Measurements from ENCODE around the gene SOCS2. TPM values are rescaled to one million over a fixed set of nuclear protein-coding genes. Genes with fewer than 3 reads are reported as not detected.

Gene SOCS2
- 28.2 and 28.8 TPM in 2 replicates for total RNA-seq

- H3K36me3 Mint-ChIP-seq (ENCODE audit: low read depth): peaks cover 37% of the 10 kb centered on the region
Observed at GRCh38 chr12:93571925-93572711, at the start of gene SOCS2. Gene SOCS2, plus strand, starts transcription at chr12:93572675. Its CDS starts 223 bp downstream, at chr12:93572898.

DNA sequence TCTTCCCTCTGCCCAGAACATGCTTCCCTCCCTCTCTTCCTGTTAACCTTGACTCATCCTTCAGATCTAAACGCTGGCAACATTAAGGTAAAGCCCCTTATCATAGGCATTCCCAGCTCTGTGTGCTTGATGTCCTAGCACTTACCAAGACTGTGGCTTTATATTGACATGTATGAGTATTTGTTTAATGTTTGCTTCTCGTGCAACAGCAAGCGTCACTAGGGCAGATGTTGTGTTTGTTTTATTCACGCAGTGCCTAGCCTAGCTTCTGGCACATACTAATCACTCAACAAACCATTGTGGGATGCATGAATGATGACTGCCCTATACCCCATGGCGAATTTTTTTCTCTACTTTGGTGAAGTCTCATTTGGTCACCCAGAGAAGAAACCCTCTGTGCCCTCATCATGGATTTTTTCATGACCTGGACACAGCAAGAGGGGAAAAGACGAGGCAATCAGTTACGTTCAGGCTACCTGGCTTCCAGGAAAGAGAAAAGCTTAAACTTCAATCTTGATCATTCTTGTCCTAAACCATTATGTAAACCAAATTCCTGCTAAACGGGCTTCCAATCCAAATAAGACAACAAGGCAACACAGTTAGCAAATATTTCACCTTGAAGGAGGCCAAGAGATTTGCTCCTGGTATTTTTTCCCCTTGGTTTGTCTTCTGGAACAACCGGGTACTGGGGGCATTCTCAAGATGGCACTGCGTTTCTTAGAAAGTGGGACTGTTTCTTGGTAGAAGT, 47.9 kb upstream of the SOCS2 start:
- Mint-ChIP-seq H3K4me1 (ENCODE audit: low read depth) (peaks cover 23% of the 10 kb centered on the region), H3K4me3 (no peak overlapping the region), H3K27me3 (ENCODE audit: insufficient read depth) (peaks cover 4% of the 10 kb centered on the region), H3K27ac (no peak overlapping the region), H3K9me3 (no peaks in the 10 kb centered on the region), H3K36me3 (ENCODE audit: low read depth) (no peaks in the 10 kb centered on the region)
- no peak for DNase-seq (ENCODE audit: low spot score)
- intact Hi-C loops (cut with micrococcal nuclease): no loop called here

More at GRCh38 chr12:93571925-93572711, at the start of gene SOCS2:
- peak; percentile 27 for DNase-seq (ENCODE audit: low spot score)
- Mint-ChIP-seq H3K4me1 (ENCODE audit: low read depth) (peaks cover 60% of the 10 kb centered on the region), H3K27ac (peak within 1 kb of the TSS; percentile 98), H3K4me3 (peak within 1 kb of the TSS; percentile 97), H3K9me3 (no peaks in the 10 kb centered on the region), H3K27me3 (ENCODE audit: insufficient read depth) (peaks cover 16% of the 10 kb centered on the region)
- intact Hi-C loops (cut with micrococcal nuclease): loop anchor here (1.0 to 5.0 kb wide), 6 partner anchors 19 to 1430 kb away; partner anchors contain the start of genes EEA1, NDUFA12 and PLXNC1

DNA sequence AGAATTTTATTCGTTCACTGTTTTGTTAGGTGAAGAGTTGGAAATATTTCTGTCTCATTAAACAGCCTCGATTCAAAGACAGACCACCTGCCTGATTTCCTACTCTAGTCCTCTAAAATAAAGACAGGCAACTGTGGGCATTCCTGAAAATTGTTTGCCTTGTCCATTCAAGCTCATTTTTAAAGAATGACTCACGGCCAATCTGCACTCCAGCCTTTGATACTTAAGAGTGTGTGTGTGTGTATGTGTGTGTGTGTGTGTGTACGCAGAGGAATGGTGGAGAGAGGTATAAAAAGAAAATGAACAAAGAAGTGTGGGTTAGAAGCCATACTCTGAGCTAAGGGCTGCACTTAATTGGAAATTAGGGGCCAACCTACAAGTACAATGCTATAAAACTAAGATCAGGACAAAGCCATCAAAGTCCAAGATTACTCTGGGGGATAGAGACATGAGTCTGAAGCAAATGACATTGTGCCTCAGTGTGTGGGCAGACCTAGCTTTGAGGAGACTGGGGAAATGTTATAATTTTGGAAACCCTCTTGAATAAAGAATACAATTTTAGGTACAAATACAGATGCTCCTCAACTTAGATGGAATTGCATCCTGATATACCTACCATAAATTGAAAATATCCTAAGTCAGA, 45.6 kb upstream of the SOCS2 start:
- no peaks in the 10 kb centered on the region for H3K27me3 Mint-ChIP-seq (ENCODE audit: insufficient read depth)
- intact Hi-C loops (cut with micrococcal nuclease): no loop called here
- no peak overlapping the region for H3K27ac Mint-ChIP-seq
- H3K4me3 Mint-ChIP-seq: no peak overlapping the region
- H3K4me1 Mint-ChIP-seq (ENCODE audit: low read depth): peaks cover 36% of the 10 kb centered on the region
- no peak for DNase-seq (ENCODE audit: low spot score)
- H3K9me3 Mint-ChIP-seq: no peaks in the 10 kb centered on the region
- H3K36me3 Mint-ChIP-seq (ENCODE audit: low read depth): no peaks in the 10 kb centered on the region

- intact Hi-C loops (cut with micrococcal nuclease): no loop called here
- peak overlapping the region; percentile 8 for H3K4me3 Mint-ChIP-seq
- H3K27me3 Mint-ChIP-seq (ENCODE audit: insufficient read depth): no peaks in the 10 kb centered on the region
- H3K27ac Mint-ChIP-seq: peak overlapping the region; percentile 56
- peaks cover 29% of the 10 kb centered on the region for H3K4me1 Mint-ChIP-seq (ENCODE audit: low read depth)
- H3K9me3 Mint-ChIP-seq: no peaks in the 10 kb centered on the region
- DNase-seq (ENCODE audit: low spot score): no peak
- H3K36me3 Mint-ChIP-seq (ENCODE audit: low read depth): peaks cover 5% of the 10 kb centered on the region
Observed at GRCh38 chr12:93530358-93530757, 42.1 kb upstream of the SOCS2 start.

DNA sequence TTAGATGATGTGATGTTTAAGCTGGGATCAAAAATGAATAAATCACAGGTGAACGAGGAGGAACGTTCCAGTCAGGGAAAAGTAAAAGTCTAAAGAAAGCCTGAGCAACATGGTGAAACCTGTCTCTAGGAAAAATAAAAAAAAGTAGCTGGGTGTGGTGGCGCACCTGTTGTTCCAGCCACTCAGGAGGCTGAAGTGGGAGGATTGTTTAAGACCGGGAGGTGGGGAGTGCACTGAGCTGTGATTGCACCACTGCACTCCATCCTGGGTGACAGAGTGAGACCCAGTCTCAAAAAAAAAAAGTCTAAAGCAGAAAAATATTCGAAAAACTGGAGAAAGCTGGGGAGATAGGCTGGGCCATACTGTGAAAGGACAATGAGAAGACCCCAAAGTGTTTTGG, 39.2 kb upstream of the SOCS2 start:
- Mint-ChIP-seq H3K4me1 (ENCODE audit: low read depth) (peaks cover 33% of the 10 kb centered on the region), H3K36me3 (ENCODE audit: low read depth) (peaks cover 5% of the 10 kb centered on the region), H3K27me3 (ENCODE audit: insufficient read depth) (no peaks in the 10 kb centered on the region), H3K27ac (no peak overlapping the region), H3K9me3 (no peaks in the 10 kb centered on the region), H3K4me3 (no peak overlapping the region)
- no peak for DNase-seq (ENCODE audit: low spot score)
- intact Hi-C loops (cut with micrococcal nuclease): no loop called here

DNA sequence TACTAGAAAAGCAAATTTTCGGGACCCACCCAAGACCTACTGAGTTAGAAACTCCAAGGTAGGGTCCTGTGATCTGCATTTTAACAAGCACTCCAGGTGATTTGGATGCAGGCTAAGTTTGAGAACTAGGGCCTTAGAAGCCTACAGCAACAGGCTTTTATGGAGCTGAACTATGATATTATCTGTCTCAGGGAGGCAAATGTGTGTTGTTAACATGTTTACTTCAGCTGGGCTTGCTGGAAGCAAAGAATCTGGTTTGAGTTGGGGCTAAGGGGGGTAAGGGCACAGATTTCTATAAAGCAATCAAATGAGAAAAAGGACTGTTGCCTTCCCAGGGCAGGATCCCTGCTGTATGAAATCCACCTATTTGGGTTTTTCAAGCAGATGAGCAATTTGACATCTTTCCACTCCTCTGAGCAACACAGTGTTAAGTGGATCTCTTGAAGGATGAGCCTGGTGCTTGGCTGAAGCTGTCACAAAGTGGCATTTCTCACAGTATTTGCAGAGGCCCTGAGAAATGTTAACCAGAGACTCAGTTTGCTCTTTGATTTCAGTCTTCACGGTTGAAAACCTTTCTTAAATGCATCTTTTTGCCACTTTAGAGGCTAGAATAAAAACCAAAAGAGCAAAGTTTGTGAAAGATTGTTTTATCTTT, 36.2 kb upstream of the SOCS2 start:
- no peak for DNase-seq (ENCODE audit: low spot score)
- Mint-ChIP-seq H3K4me3 (no peak overlapping the region), H3K9me3 (peaks cover 4% of the 10 kb centered on the region), H3K36me3 (ENCODE audit: low read depth) (peaks cover 11% of the 10 kb centered on the region), H3K4me1 (ENCODE audit: low read depth) (peaks cover 33% of the 10 kb centered on the region), H3K27ac (no peak overlapping the region), H3K27me3 (ENCODE audit: insufficient read depth) (no peaks in the 10 kb centered on the region)
- intact Hi-C loops (cut with micrococcal nuclease): no loop called here

- H3K27ac Mint-ChIP-seq: no peak overlapping the region
- H3K36me3 Mint-ChIP-seq (ENCODE audit: low read depth): peaks cover 14% of the 10 kb centered on the region
- peaks cover 4% of the 10 kb centered on the region for H3K9me3 Mint-ChIP-seq
- intact Hi-C loops (cut with micrococcal nuclease): no loop called here
- H3K4me3 Mint-ChIP-seq: no peak overlapping the region
- peaks cover 39% of the 10 kb centered on the region for H3K4me1 Mint-ChIP-seq (ENCODE audit: low read depth)
- no peak for DNase-seq (ENCODE audit: low spot score)
- H3K27me3 Mint-ChIP-seq (ENCODE audit: insufficient read depth): no peaks in the 10 kb centered on the region
Observed at GRCh38 chr12:93536766-93537488, 35.5 kb upstream of the SOCS2 start.

GRCh38 chr12:93537769-93538168, 34.7 kb upstream of the SOCS2 start:
- peaks cover 17% of the 10 kb centered on the region for H3K36me3 Mint-ChIP-seq (ENCODE audit: low read depth)
- H3K27ac Mint-ChIP-seq: no peak overlapping the region
- no peak overlapping the region for H3K4me3 Mint-ChIP-seq
- H3K27me3 Mint-ChIP-seq (ENCODE audit: insufficient read depth): no peaks in the 10 kb centered on the region
- DNase-seq (ENCODE audit: low spot score): no peak
- H3K9me3 Mint-ChIP-seq: peaks cover 4% of the 10 kb centered on the region
- intact Hi-C loops (cut with micrococcal nuclease): no loop called here
- peaks cover 47% of the 10 kb centered on the region for H3K4me1 Mint-ChIP-seq (ENCODE audit: low read depth)

DNA sequence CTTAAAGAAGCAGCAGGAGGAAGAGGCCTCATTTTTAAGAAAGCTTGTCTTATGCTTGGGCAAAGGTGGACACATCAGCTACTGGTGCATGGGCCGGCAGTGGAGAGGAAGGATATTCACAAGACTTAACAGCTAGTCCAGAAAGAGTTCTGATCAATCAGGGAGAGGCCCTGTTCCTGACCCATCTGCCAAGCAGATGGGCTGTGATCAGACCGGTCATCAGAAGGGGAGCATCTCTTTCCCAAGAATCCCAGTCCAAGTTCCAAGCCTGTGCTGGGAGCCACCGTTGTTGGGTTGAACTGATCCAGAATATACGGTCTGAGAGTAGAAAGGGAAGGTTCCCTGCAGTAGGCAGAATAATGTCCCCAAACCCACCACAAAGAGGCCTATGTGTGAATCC, 32.7 kb upstream of the SOCS2 start:
- Mint-ChIP-seq H3K4me1 (ENCODE audit: low read depth) (peaks cover 54% of the 10 kb centered on the region), H3K27ac (no peak overlapping the region), H3K36me3 (ENCODE audit: low read depth) (peaks cover 21% of the 10 kb centered on the region), H3K4me3 (peak overlapping the region; percentile 17), H3K27me3 (ENCODE audit: insufficient read depth) (no peaks in the 10 kb centered on the region), H3K9me3 (peaks cover 4% of the 10 kb centered on the region)
- intact Hi-C loops (cut with micrococcal nuclease): no loop called here
- DNase-seq (ENCODE audit: low spot score): no peak

DNA sequence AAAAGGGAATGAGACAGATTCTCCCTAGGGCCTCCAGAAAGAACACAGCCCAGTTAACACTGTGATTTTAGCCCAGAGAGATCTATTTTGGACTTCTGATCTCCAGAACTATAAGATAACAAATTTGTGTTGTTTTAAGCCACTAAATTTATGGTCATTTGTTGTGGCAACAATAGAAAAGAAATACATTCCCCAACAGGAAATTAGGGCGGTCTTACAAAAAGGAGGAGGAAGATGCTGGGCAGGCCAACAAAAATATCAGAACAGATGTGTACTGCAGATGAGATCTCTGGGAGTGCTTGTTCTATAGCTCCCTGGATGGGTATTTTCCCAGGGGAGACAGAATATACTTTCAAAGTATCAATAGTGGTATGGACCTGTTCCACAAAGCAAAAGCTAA, 32.0 kb upstream of the SOCS2 start:
- Mint-ChIP-seq H3K4me3 (no peak overlapping the region), H3K27ac (no peak overlapping the region), H3K36me3 (ENCODE audit: low read depth) (peaks cover 21% of the 10 kb centered on the region), H3K4me1 (ENCODE audit: low read depth) (peaks cover 61% of the 10 kb centered on the region), H3K9me3 (peaks cover 4% of the 10 kb centered on the region), H3K27me3 (ENCODE audit: insufficient read depth) (no peaks in the 10 kb centered on the region)
- intact Hi-C loops (cut with micrococcal nuclease): no loop called here
- no peak for DNase-seq (ENCODE audit: low spot score)

GRCh38 chr12:93541578-93542225, 30.8 kb upstream of the SOCS2 start:
- no peaks in the 10 kb centered on the region for H3K27me3 Mint-ChIP-seq (ENCODE audit: insufficient read depth)
- H3K9me3 Mint-ChIP-seq: peaks cover 4% of the 10 kb centered on the region
- DNase-seq (ENCODE audit: low spot score): no peak
- intact Hi-C loops (cut with micrococcal nuclease): no loop called here
- H3K36me3 Mint-ChIP-seq (ENCODE audit: low read depth): peaks cover 21% of the 10 kb centered on the region
- peak overlapping the region; percentile 79 for H3K27ac Mint-ChIP-seq
- peak overlapping the region; percentile 37 for H3K4me3 Mint-ChIP-seq
- H3K4me1 Mint-ChIP-seq (ENCODE audit: low read depth): peaks cover 60% of the 10 kb centered on the region

DNA sequence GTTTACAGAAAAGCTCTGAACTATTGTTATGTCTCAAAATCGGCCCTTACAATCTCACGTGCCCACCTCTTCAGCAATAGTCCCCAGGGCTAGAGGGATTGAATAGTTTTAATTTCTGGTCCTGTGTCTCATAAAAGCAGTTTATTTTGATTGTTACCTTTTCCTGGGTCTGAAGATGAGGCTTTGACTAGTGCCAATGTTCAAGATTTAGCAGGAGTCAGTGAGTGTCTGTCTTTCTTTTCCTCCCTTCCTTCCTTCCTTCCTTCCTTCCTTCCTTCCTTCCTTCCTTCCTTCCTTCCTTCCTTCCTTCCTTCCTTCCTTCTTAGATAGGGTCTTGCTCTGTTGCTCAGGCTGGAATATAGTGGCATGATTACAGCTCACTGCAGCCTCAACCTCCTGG, 24.7 kb upstream of the SOCS2 start:
- Mint-ChIP-seq H3K4me3 (no peak overlapping the region), H3K36me3 (ENCODE audit: low read depth) (peaks cover 14% of the 10 kb centered on the region), H3K9me3 (no peaks in the 10 kb centered on the region), H3K27me3 (ENCODE audit: insufficient read depth) (no peaks in the 10 kb centered on the region), H3K4me1 (ENCODE audit: low read depth) (peaks cover 22% of the 10 kb centered on the region), H3K27ac (no peak overlapping the region)
- no peak for DNase-seq (ENCODE audit: low spot score)
- intact Hi-C loops (cut with micrococcal nuclease): no loop called here

Measured in activated T-helper 1 cell treated with anti-CD3 and anti-CD28 coated beads, Interleukin-12 subunit alpha, Interleukin-12 subunit beta, Interleukin-2, Interleukin-4 antibody, amounts not matched to agents 30 ng/mL and 10 ng/mL and 1 ng/mL, durations not matched to agents 14 hours and 24 hours and 36 hours (primary cell).